MM.1S (cell line): ENCODE results near the gene SUV39H2.
"Not testable (repeated sequence)": the region's sequence is repeated elsewhere in the genome, so short reads cannot be mapped to it uniquely, and the experiment has no call there.

Source experiments
- DNase-seq: peaks from one replicate; pipeline ENCODE4 v3.0.0-alpha.2; 2015
- H2AFZ ChIP-seq: fragments of 300-600 bp; sonication (generic); 2 replicates; pipeline ENCODE4 v1.6.0; 2016; ENCODE audit warnings: antibody characterized with exemption, low read length
- H3F3A ChIP-seq: fragments of 300-600 bp; sonication (generic); 2 replicates; pipeline ENCODE4 v1.6.1; 2016; ENCODE audit warnings: mild to moderate bottlenecking, antibody characterized with exemption, low read length, moderate library complexity, mixed read lengths; ENCODE audit not compliant: insufficient read depth
- H3K27ac ChIP-seq: fragments of 300-600 bp; sonication (generic); 2 replicates; pipeline ENCODE4 v1.5.1; 2016; ENCODE audit warnings: mild to moderate bottlenecking, low read length
- H3K27me3 ChIP-seq: fragments of 300-600 bp; sonication (generic); replicated peaks from 2 replicates; pipeline ENCODE4 v1.6.0; 2016; ENCODE audit warnings: low read length; ENCODE audit not compliant: insufficient read depth
- H3K36me3 ChIP-seq: fragments of 300-600 bp; sonication (generic); replicated peaks from 2 replicates; pipeline ENCODE4 v1.6.1; 2016; ENCODE audit warnings: mild to moderate bottlenecking, low read length, mixed read lengths; ENCODE audit not compliant: insufficient read depth
- H3K4me1 ChIP-seq: fragments of 300-600 bp; sonication (generic); 2 replicates; pipeline ENCODE4 v1.6.1; 2016; ENCODE audit warnings: low read length, mixed read lengths
- H3K4me2 ChIP-seq: fragments of 300-600 bp; sonication (generic); 2 replicates; pipeline ENCODE4 v1.6.0; 2016; ENCODE audit warnings: low read depth, low read length
- H3K4me3 ChIP-seq: fragments of 300-600 bp; sonication (generic); 2 replicates; pipeline ENCODE4 v1.5.1; 2016; ENCODE audit warnings: low read length, mixed read lengths
- H3K79me2 ChIP-seq: fragments of 300-600 bp; sonication (generic); 2 replicates; pipeline ENCODE4 v1.6.1; 2016; ENCODE audit warnings: mixed run types, low read length, mixed read lengths
- H3K9ac ChIP-seq: fragments of 300-600 bp; sonication (generic); 2 replicates; pipeline ENCODE4 v1.6.1; 2016; ENCODE audit warnings: low read length, mixed read lengths
- H3K9me2 ChIP-seq: fragments of 300-600 bp; sonication (generic); replicated peaks from 2 replicates; pipeline ENCODE4 v1.6.1; 2016; ENCODE audit warnings: mild to moderate bottlenecking, low read length, mixed read lengths; ENCODE audit not compliant: insufficient read depth
- H3K9me3 ChIP-seq: fragments of 300-600 bp; sonication (generic); replicated peaks from 2 replicates; pipeline ENCODE4 v1.6.1; 2016; ENCODE audit warnings: mild to moderate bottlenecking, low read length, mixed read lengths; ENCODE audit not compliant: insufficient read depth
- H4K20me1 ChIP-seq: fragments of 300-600 bp; sonication (generic); 2 replicates; pipeline ENCODE4 v1.6.1; 2016; ENCODE audit warnings: mild to moderate bottlenecking, low read length, moderate library complexity, mixed read lengths; ENCODE audit not compliant: insufficient read depth
- EZH2 ChIP-seq: fragments of 300-600 bp; sonication (generic); optimal IDR thresholded peaks from 2 replicates; pipeline ENCODE3; 2017; ENCODE audit warnings: low read depth, mild to moderate bottlenecking, antibody characterized with exemption, low read length, mixed read lengths
- EZH2phosphoT487 ChIP-seq: fragments of 300-600 bp; sonication (generic); IDR thresholded peaks from 2 replicates; pipeline ENCODE4 v1.6.1; 2018; ENCODE audit warnings: antibody characterized with exemption, low read length
- TF ChIP-seq, protein P1 (sequence below): fragments of 300-600 bp; sonication (generic); IDR thresholded peaks from 2 replicates; pipeline ENCODE4 v1.5.1; 2016; ENCODE audit warnings: antibody characterized with exemption, low read length, mixed read lengths

The SUV39H2 gene

DNA sequence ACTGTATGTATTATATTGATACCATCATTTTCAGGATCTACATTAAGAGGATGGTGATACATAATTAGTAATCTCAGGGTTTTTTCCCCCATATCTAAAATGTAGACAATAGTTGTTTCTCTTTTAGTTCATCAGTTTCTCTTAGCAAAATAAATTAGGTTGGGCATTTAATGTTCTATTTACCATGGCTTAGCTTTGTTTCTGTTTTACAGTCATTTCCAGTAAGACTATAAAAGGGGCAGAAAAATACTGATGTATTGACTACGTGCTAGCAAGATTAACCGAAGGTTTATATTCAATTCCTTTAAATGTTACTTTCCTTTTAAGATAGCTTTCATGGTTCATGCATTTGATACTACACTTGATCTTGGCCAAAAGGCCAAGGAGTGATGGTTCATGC is 26.2 kb downstream of the SUV39H2 start:
- DNase-seq, result no peak
- Histone ChIP-seq H3K9ac (no peak overlapping the region), H2AFZ (no peak overlapping the region), H3K4me2 (no peak overlapping the region), H3K9me3 (no peaks in the 10 kb centered on the region), H3K9me2 (no peaks in the 10 kb centered on the region), H3K4me3 (no peak overlapping the region), H3K27me3 (no peaks in the 10 kb centered on the region), H3K79me2 (peaks cover 31% of the 10 kb centered on the region), H3K36me3 (peaks cover 14% of the 10 kb centered on the region), H3K4me1 (no peaks in the 10 kb centered on the region), H3F3A (0 out of 2 replicates have a peak, but pooled peaks cover 6% of the 10 kb centered on the region), H4K20me1 (no peaks in the 10 kb centered on the region), H3K27ac (no peak overlapping the region)
- TF ChIP-seq, protein P1, sequence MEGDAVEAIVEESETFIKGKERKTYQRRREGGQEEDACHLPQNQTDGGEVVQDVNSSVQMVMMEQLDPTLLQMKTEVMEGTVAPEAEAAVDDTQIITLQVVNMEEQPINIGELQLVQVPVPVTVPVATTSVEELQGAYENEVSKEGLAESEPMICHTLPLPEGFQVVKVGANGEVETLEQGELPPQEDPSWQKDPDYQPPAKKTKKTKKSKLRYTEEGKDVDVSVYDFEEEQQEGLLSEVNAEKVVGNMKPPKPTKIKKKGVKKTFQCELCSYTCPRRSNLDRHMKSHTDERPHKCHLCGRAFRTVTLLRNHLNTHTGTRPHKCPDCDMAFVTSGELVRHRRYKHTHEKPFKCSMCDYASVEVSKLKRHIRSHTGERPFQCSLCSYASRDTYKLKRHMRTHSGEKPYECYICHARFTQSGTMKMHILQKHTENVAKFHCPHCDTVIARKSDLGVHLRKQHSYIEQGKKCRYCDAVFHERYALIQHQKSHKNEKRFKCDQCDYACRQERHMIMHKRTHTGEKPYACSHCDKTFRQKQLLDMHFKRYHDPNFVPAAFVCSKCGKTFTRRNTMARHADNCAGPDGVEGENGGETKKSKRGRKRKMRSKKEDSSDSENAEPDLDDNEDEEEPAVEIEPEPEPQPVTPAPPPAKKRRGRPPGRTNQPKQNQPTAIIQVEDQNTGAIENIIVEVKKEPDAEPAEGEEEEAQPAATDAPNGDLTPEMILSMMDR, result no peak
- TF ChIP-seq EZH2 (no peak), EZH2phosphoT487 (no peak)

DNA sequence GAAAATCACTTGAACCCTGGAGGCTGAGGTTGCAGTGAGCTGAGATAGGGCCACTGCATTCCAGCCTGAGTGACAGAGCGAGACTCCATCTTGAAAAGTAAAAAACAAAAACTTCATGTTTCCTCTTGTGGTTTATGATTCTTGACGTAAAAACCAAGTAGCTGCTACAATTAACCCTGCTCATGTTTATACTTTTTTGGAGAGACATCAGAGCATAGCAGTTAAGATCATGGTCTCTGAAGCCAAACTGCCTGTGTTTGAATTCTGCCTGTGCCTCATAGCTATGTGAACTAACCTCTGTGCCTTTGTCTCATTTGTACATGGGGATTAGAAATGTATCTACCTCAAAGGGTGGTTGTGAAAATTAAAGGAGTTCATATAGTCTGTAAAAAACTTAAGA is 27.2 kb downstream of the SUV39H2 start:
- H3K4me3 ChIP-seq, result no peak overlapping the region
- no peaks in the 10 kb centered on the region for H4K20me1 ChIP-seq
- H3K9ac ChIP-seq, result no peak overlapping the region
- DNase-seq, result no peak
- no peak overlapping the region for H3K4me2 ChIP-seq
- H2AFZ ChIP-seq, result no peak overlapping the region
- peaks cover 33% of the 10 kb centered on the region for H3K79me2 ChIP-seq
- peaks cover 14% of the 10 kb centered on the region for H3K36me3 ChIP-seq
- peaks cover 6% of the 10 kb centered on the region; the same call in 1 of the 2 replicates for H3F3A ChIP-seq
- H3K27ac ChIP-seq, result no peak overlapping the region
- no peaks in the 10 kb centered on the region for H3K9me3 ChIP-seq
- no peaks in the 10 kb centered on the region for H3K27me3 ChIP-seq
- TF ChIP-seq EZH2phosphoT487, result no peak
- no peak for TF ChIP-seq EZH2
- TF ChIP-seq, protein P1, result no peak
- H3K9me2 ChIP-seq, result no peaks in the 10 kb centered on the region
- no peaks in the 10 kb centered on the region for H3K4me1 ChIP-seq

DNA sequence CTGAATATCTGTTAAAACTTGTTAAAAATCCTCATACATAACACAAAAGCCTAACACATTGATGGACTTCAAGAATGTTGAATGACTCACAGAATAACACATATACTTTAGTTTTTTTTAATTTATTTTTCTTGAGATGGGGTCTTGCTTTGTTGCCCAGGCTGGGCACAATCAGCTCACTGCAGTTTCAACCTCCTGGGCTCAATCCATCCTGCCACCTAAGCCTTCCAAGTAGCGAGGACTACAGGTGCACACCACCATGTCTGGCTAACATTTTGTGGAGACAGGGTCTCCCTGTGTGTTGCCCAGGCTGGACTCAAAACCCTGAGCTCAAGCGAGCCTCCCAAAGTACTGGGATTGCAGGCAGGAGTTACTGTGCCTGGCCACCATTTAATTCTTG is 28.1 kb downstream of the SUV39H2 start:
- Histone ChIP-seq H3K9ac (no peak overlapping the region), H3K36me3 (peaks cover 14% of the 10 kb centered on the region), H3K27ac (no peak overlapping the region), H3K79me2 (peaks cover 37% of the 10 kb centered on the region), H3K4me3 (no peak overlapping the region), H2AFZ (no peak overlapping the region), H3K9me2 (no peaks in the 10 kb centered on the region), H3K4me1 (no peaks in the 10 kb centered on the region), H3K27me3 (no peaks in the 10 kb centered on the region), H3K9me3 (no peaks in the 10 kb centered on the region), H3F3A (peaks cover 6% of the 10 kb centered on the region; the same call in 1 of the 2 replicates), H3K4me2 (no peak overlapping the region), H4K20me1 (no peaks in the 10 kb centered on the region)
- no peak for DNase-seq
- TF ChIP-seq, protein P1, result no peak
- TF ChIP-seq EZH2phosphoT487 (no peak), EZH2 (no peak)

DNA sequence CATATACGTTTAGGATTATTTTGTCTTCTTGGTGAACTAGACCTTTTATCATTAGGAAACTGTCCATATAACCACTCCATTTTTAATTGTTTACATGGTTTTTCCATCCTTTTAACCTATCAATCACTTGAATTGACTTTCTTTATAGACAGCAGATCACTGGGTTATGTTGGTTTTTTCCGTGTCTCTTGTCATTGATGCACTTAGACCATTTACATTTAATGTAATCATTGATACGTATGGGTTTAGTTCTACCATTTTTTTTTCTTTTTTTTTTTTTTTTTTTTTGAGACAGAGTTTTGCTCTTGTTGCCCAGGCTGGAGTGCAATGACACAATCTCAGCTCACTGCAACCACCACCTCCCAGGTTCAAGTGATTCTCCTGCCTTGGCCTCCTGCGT is 28.9 kb downstream of the SUV39H2 start:
- not testable (repeated sequence) for H3K9me3 ChIP-seq
- peaks cover 13% of the 10 kb centered on the region for H3K36me3 ChIP-seq

More for the DNA sequence above, 28.9 kb downstream of the SUV39H2 start:
- H3K27ac ChIP-seq, H3F3A ChIP-seq, DNase-seq, H3K9me2 ChIP-seq, H3K9ac ChIP-seq, H2AFZ ChIP-seq, H3K4me2 ChIP-seq, H3K27me3 ChIP-seq, H3K4me3 ChIP-seq, H4K20me1 ChIP-seq, H3K4me1 ChIP-seq: not testable (repeated sequence)
- peaks cover 41% of the 10 kb centered on the region for H3K79me2 ChIP-seq
